ENCODE results near the gene EGFL6. TPM values are rescaled to one million over a fixed set of nuclear protein-coding genes. Genes with fewer than 3 reads are reported as not detected.

Gene EGFL6
- total RNA-seq, 2 donors from 2014 or later = not detected

DNA sequence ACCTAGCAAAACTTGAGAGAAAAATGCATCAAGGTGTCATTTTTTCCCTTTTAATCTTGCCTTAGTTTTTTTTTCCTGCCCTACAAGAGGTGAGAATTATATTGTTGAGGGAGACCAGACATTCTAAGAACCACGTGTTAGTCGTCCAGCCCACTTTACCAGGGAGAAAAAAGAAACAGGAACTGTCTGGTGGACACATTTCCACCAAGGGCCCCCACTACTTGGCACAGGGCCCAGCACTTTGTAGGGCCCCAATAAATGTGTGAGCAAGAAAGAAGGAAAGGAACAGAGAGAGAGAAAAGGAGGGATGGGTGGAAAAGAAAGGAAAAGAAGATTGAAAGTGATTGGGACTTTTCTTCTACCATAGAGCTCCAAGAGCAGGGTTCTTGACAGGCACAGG lies 3.9 kb upstream of the EGFL6 start:
- Histone ChIP-seq H3K27me3 (no peaks in the 10 kb centered on the region), H3K4me1 (peaks cover 5% of the 10 kb centered on the region), H3K9me3 (no peaks in the 10 kb centered on the region), H3K4me3 (no peak overlapping the region), H3K27ac (no peak overlapping the region), H3K36me3 (replicated peaks in 1 of 2; ENCODE audit: insufficient read depth in 1 of 2, low read depth in 2 of 2) (no peaks in the 10 kb centered on the region)
- DNase-seq = no peak
- TF ChIP-seq, protein P1, sequence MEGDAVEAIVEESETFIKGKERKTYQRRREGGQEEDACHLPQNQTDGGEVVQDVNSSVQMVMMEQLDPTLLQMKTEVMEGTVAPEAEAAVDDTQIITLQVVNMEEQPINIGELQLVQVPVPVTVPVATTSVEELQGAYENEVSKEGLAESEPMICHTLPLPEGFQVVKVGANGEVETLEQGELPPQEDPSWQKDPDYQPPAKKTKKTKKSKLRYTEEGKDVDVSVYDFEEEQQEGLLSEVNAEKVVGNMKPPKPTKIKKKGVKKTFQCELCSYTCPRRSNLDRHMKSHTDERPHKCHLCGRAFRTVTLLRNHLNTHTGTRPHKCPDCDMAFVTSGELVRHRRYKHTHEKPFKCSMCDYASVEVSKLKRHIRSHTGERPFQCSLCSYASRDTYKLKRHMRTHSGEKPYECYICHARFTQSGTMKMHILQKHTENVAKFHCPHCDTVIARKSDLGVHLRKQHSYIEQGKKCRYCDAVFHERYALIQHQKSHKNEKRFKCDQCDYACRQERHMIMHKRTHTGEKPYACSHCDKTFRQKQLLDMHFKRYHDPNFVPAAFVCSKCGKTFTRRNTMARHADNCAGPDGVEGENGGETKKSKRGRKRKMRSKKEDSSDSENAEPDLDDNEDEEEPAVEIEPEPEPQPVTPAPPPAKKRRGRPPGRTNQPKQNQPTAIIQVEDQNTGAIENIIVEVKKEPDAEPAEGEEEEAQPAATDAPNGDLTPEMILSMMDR (IDR thresholded peaks at IDR 0.05) = no peak
- no peak for TF ChIP-seq POLR2A (IDR thresholded peaks at IDR 0.05)
- 19 to 64% methylated on average over 2 of the region's 2 CpGs for WGBS, 2 donors
- intact Hi-C loops (cut with DNase I) = no loop called here
- no peak for ATAC-seq

DNA sequence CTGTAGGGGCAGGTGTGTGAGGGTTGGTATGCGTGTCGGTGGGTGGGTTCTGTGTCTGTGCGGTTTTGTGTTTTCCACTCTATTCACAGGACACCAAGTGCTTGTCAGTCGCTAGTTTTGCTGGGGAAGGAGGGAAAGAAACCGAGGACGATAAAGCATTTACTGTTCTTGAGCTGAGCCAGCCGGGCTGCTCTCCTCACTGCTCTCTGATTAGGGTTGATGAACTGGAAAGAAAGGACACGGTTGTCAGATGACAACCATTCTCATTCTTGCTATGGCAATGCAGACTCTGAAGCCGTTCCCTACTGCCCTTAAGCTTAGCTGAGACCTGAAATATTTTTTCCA lies 832 bp downstream of the EGFL6 start:
- DNase-seq (no peak), ATAC-seq (no peak)
- Histone ChIP-seq H3K9me3 (no peaks in the 10 kb centered on the region), H3K36me3 (replicated peaks in 1 of 2; ENCODE audit: insufficient read depth in 1 of 2, low read depth in 2 of 2) (no peaks in the 10 kb centered on the region), H3K4me3 (no peak overlapping the region), H3K27ac (no peak overlapping the region), H3K4me1 (peaks cover 5% of the 10 kb centered on the region), H3K27me3 (no peaks in the 10 kb centered on the region)
- intact Hi-C loops (cut with DNase I) = no loop called here
- TF ChIP-seq POLR2A (IDR thresholded peaks at IDR 0.05) = no peak
- TF ChIP-seq, protein P1 (IDR thresholded peaks at IDR 0.05) = no peak
- WGBS, 2 donors = 0 to 5% methylated on average over 4 to 9 of the region's 9 CpGs

DNA sequence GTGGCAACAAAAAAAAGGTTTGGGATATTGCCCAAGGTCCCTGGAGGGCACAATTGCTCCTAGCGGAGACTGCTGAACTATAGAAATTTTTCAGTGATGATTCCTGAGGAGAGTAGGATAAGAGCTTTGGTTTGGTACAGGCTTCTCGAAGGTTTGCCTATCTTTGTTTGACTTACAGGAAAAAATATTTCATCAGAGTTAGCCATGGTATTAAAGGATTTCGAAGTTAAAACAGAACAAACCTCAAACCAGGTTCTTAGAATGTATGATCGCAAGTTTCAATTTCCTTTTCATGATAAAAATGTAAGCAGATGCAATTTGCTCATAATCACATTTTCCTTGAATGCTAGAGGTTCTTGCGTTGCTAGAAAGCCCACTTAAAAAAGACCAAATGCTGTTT lies 1.7 kb downstream of the EGFL6 start:
- Histone ChIP-seq H3K4me3 (no peak overlapping the region), H3K9me3 (no peaks in the 10 kb centered on the region), H3K36me3 (replicated peaks in 1 of 2; ENCODE audit: insufficient read depth in 1 of 2, low read depth in 2 of 2) (no peaks in the 10 kb centered on the region), H3K4me1 (peaks cover 5% of the 10 kb centered on the region), H3K27me3 (no peaks in the 10 kb centered on the region), H3K27ac (no peak overlapping the region)
- DNase-seq (no peak), ATAC-seq (no peak)
- WGBS, 2 donors = 53 to 62% methylated on average over 5 of the region's 5 CpGs
- intact Hi-C loops (cut with DNase I) = no loop called here
- no peak for TF ChIP-seq POLR2A (IDR thresholded peaks at IDR 0.05)
- TF ChIP-seq, protein P1 (IDR thresholded peaks at IDR 0.05) = no peak

DNA sequence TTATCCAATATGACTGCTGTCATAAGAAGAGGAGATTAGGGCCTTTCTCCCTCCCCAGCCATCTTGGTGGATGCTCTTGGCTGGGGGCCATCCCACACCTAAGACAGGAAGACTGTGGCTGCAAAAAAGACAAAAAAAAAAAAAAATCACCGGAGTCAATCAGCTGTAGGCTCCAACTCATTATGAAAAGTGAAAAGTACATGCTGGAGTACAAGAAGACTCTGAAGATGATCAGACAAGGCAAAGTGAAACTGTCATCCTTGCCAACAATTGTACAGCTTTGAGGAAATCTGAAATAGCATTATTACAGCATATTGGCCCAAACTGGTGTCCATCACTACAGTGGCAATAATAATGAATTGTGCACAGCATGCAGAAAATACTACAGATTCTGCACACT lies 5.2 kb downstream of the EGFL6 start:
- ATAC-seq (no peak), DNase-seq (no peak)
- H3K4me1 ChIP-seq = peaks cover 2% of the 10 kb centered on the region
- H3K27me3 ChIP-seq = no peaks in the 10 kb centered on the region
- intact Hi-C loops (cut with DNase I) = no loop called here
- TF ChIP-seq, protein P1 (IDR thresholded peaks at IDR 0.05) = no peak
- TF ChIP-seq POLR2A (IDR thresholded peaks at IDR 0.05) = no peak
- no peak overlapping the region for H3K4me3 ChIP-seq
- H3K36me3 ChIP-seq (replicated peaks in 1 of 2; ENCODE audit: insufficient read depth in 1 of 2, low read depth in 2 of 2) = no peaks in the 10 kb centered on the region
- no peak overlapping the region for H3K27ac ChIP-seq
- no peaks in the 10 kb centered on the region for H3K9me3 ChIP-seq
- 60 to 71% methylated on average over 1 of the region's 1 CpG for WGBS, 2 donors

DNA sequence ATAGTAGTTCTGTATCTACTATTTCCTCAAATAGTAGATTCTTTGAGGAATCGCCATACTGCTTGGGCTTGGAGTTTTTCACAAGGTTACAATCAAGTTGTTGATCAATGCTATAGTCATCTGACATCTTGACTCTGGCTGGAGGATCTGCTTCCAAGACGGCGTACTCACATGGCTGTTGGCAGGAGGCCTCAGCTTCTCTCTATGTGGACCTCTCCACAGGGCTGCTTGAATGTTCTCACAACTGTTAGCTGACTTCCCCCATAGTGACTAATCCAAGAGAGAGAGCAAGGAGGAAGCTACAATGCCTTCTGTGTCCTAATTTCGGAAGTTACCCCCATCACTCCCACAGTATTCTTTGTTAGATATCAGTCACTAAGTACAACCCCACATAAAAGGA lies 10.3 kb downstream of the EGFL6 start:
- Histone ChIP-seq H3K36me3 (replicated peaks in 1 of 2; ENCODE audit: insufficient read depth in 1 of 2, low read depth in 2 of 2) (no peaks in the 10 kb centered on the region), H3K27me3 (no peaks in the 10 kb centered on the region), H3K4me1 (no peaks in the 10 kb centered on the region), H3K27ac (no peak overlapping the region), H3K9me3 (no peaks in the 10 kb centered on the region), H3K4me3 (no peak overlapping the region)
- WGBS, 2 donors = 80 to 81% methylated on average over 2 to 3 of the region's 4 CpGs
- DNase-seq (no peak), ATAC-seq (no peak)
- intact Hi-C loops (cut with DNase I) = no loop called here
- TF ChIP-seq, protein P1 (IDR thresholded peaks at IDR 0.05) = no peak
- no peak for TF ChIP-seq POLR2A (IDR thresholded peaks at IDR 0.05)

Data from body of pancreas (tissue), 4 donors.